Endothelial cell of umbilical vein (primary cell): Measurements from ENCODE around the gene SYT7. TPM values are rescaled to one million over a fixed set of nuclear protein-coding genes. Genes with fewer than 3 reads are reported as not detected.

Experiments
- BruUV-seq: library from RNA; stranded (reverse); fragments of 400-500 nt; replicated peaks from 2 replicates; lab custom pipeline; 2021; lab: Mats Ljungman, UMichigan
- CTCF ChIA-PET: fragments of 300-600, 350-600 bp; sonication (Branson Sonifier 250); formaldehyde crosslinking; loops from one replicate; lab custom pipeline; 2021; ENCODE audit warnings: antibody characterized with exemption, inconsistent platforms; lab: Charles Lee
- POLR2A ChIA-PET: fragments of 300-600, 350-600 bp; sonication (Branson Sonifier 250); formaldehyde crosslinking; loops from one replicate; lab custom pipeline; 2021; ENCODE audit warnings: antibody characterized with exemption, inconsistent platforms; lab: Charles Lee
- DNase-seq: peaks from one replicate; pipeline ENCODE4 v3.0.0-alpha.2; 2011; ENCODE audit warnings: low read depth, low spot score
- FAIRE-seq: peaks from 2 replicates; lab custom pipeline; 2011; peaks lifted over from hg19 to GRCh38; lab: Jason Lieb, UNC
- H2AFZ ChIP-seq: 2 replicates; pipeline ENCODE4 v1.6.0; 2012; ENCODE audit warnings: low read depth, low read length, control low read depth, inconsistent platforms
- H3K27ac ChIP-seq: 2 replicates; pipeline ENCODE4 v1.5.1; 2011; ENCODE audit warnings: low read depth, mild to moderate bottlenecking, control low read depth, low read length, moderate library complexity; ENCODE audit not compliant: insufficient read depth
- H3K27me3 ChIP-seq, 2 experiments: 2 replicates each; pipeline versions ENCODE4 v1.6.0 to v1.6.1; 2011; ENCODE audit warnings: low read length in 2 of 2, mixed read lengths in 1 of 2; ENCODE audit not compliant: control insufficient read depth in 2 of 2, insufficient read depth in 2 of 2
- H3K36me3 ChIP-seq, 2 experiments: 2 replicates in 1 of 2; 3 replicates in 1 of 2; pipeline ENCODE4 v1.5.1; 2011; ENCODE audit warnings: low read length in 2 of 2, mild to moderate bottlenecking in 1 of 2, moderate library complexity in 1 of 2; ENCODE audit not compliant: control insufficient read depth in 2 of 2, insufficient read depth in 2 of 2; ENCODE audit errors: extremely low read depth in 1 of 2
- H3K4me1 ChIP-seq: 3 replicates; pipeline ENCODE4 v1.5.1; 2011; ENCODE audit warnings: mild to moderate bottlenecking, low read length; ENCODE audit not compliant: control insufficient read depth, insufficient read depth; ENCODE audit errors: extremely low read depth
- H3K4me2 ChIP-seq: 2 replicates; pipeline ENCODE4 v1.6.1; 2011; ENCODE audit warnings: low read length, control low read depth, mixed read lengths; ENCODE audit not compliant: insufficient read depth
- H3K4me3 ChIP-seq, 3 experiments: fragments of 200-600 bp in 1 of 3; sonication (generic), shearing (Covaris generic) in 1 of 3; replicated peaks in 1 of 3; 2 replicates each; pipeline ENCODE4 v1.5.1; 2011 to 2016; ENCODE audit warnings: control low read depth in 3 of 3, low read length in 3 of 3, mild to moderate bottlenecking in 2 of 3, inconsistent platforms in 1 of 3, low read depth in 1 of 3, moderate library complexity in 1 of 3; ENCODE audit not compliant: insufficient read depth in 1 of 3
- H3K79me2 ChIP-seq: 2 replicates; pipeline ENCODE4 v1.6.0; 2012; ENCODE audit warnings: low read length, inconsistent platforms; ENCODE audit not compliant: control insufficient read depth, insufficient read depth
- H3K9ac ChIP-seq: replicated peaks from 2 replicates; pipeline ENCODE3; 2011; ENCODE audit warnings: low read length, control low read depth; ENCODE audit not compliant: insufficient read depth; ENCODE audit errors: extremely low read depth
- H3K9me1 ChIP-seq: replicated peaks from 3 replicates; pipeline ENCODE4 v1.6.0; 2011; ENCODE audit warnings: mild to moderate bottlenecking, low read length; ENCODE audit not compliant: control insufficient read depth, insufficient read depth; ENCODE audit errors: extremely low read depth
- H3K9me3 ChIP-seq: replicated peaks from 2 replicates; pipeline ENCODE4 v1.5.1; 2012; ENCODE audit warnings: low read length, inconsistent platforms; ENCODE audit not compliant: control insufficient read depth, insufficient read depth
- H4K20me1 ChIP-seq: replicated peaks from 2 replicates; pipeline ENCODE3; 2011; ENCODE audit warnings: mild to moderate bottlenecking, low read length; ENCODE audit not compliant: control insufficient read depth, insufficient read depth; ENCODE audit errors: extremely low read depth
- FOS ChIP-seq: IDR thresholded peaks from 2 replicates; pipeline ENCODE4 v1.6.1; 2011; ENCODE audit warnings: mild to moderate bottlenecking, low read length, moderate library complexity, borderline replicate concordance; ENCODE audit not compliant: insufficient read depth
- GATA2 ChIP-seq: IDR thresholded peaks from 2 replicates; pipeline ENCODE4 v1.7.0; 2011; ENCODE audit warnings: low read depth, mild to moderate bottlenecking, moderate library complexity, mixed read lengths, low read length; ENCODE audit not compliant: insufficient read length, insufficient read depth
- JUN ChIP-seq: IDR thresholded peaks from 2 replicates; pipeline ENCODE4 v1.6.1; 2011; ENCODE audit warnings: borderline replicate concordance, low read depth; ENCODE audit not compliant: insufficient read length, insufficient read depth
- MAX ChIP-seq: IDR thresholded peaks from 2 replicates; pipeline ENCODE4 v1.6.1; 2011; ENCODE audit not compliant: insufficient read depth, insufficient read length
- dilution Hi-C: fragments of 300-500 bp; cut with MboI; formaldehyde crosslinking; loops from one replicate; pipeline ENCODE4 v1.15.0; 2019; ENCODE audit warnings: low sequenced_read_pairs; ENCODE audit not compliant: extremely low pct_ligation_motif_present
- intact Hi-C: fragments of 100-400 bp; cut with micrococcal nuclease; formaldehyde crosslinking; loops from one replicate; pipeline ENCODE4 v1.10.0; 2022
- polyA plus RNA-seq, 4 experiments: library from polyadenylated mRNA; depleted of rRNA in 3 of 4; stranded (reverse) in 3 of 4; unstranded in 1 of 4; fragments of >200 nt; gene quantifications; 2 replicates each; pipeline versions ENCODE4 v1.2.1 to v1.2.3, GENCODE V29; 2011 to 2012; ENCODE audit warnings: missing spikeins in 1 of 4
- total RNA-seq: library from RNA; stranded (reverse); gene quantifications from 2 replicates; pipeline ENCODE4 v1.2.3, GENCODE V29; 2021

The SYT7 gene
- total and polyA plus RNA-seq, 2 donors (not counting 3 experiments of a cell fraction or from before 2014, with no cell fraction given), result 0.08 to 0.55 TPM

- H3K4me2 ChIP-seq, result no peak overlapping the region
- H3K9me3 ChIP-seq, result no peaks in the 10 kb centered on the region
- H3K4me1 ChIP-seq, result no peaks in the 10 kb centered on the region
- no peak overlapping the region for H2AFZ ChIP-seq
- CTCF ChIA-PET, result interaction anchor here (1.0 to 1.7 kb wide), 4 partner anchors 9 to 104 kb away, joined by 3 to 4 read pairs (median 4); no protein-coding TSS in a partner anchor
- no peak overlapping the region for H3K27ac ChIP-seq
- H4K20me1 ChIP-seq, result no peaks in the 10 kb centered on the region
- dilution Hi-C loops (no loop called here), intact Hi-C loops (no loop called here)
- POLR2A ChIA-PET, result no interaction called here
- no TSS peak for BruUV-seq
- H3K4me3 ChIP-seq, result no peak overlapping the region
- no peak for FAIRE-seq
- TF ChIP-seq JUN (no peak), MAX (no peak), FOS (no peak), GATA2 (no peak)
- no peak overlapping the region for H3K9ac ChIP-seq
- DNase-seq, result no peak
- H3K79me2 ChIP-seq, result no peaks in the 10 kb centered on the region
- H3K9me1 ChIP-seq, result no peaks in the 10 kb centered on the region
- no peaks in the 10 kb centered on the region for H3K27me3 ChIP-seq
- no peaks in the 10 kb centered on the region for H3K36me3 ChIP-seq
Measured at GRCh38 chr11:61534933-61535839, 45.7 kb downstream of the SYT7 start.
